Stimulated activated CD4-positive, alpha-beta T cell treated with anti-CD3 and anti-CD28 coated beads, Interleukin-15, amount 100 ng/mL, for 48 hours (primary cell): Measurements from ENCODE around the gene UNKL.

Experiments
- DNase-seq, 2 donors: peaks; one replicate each; pipeline ENCODE4 v3.0.0-alpha.2; 2020; ENCODE audit warnings: low read depth in 2 of 2

UNKL gene

GRCh38 chr16:1431497-1432270 lies 17.2 kb upstream of the UNKL start:
- DNase-seq, result no peak

GRCh38 chr16:1430759-1431496 lies 16.4 kb upstream of the UNKL start, which contains the start of gene PERCC1:
TSS of gene PERCC1 (plus strand) at chr16:1431078. CDS start at chr16:1432594, 1,516 bp downstream.
- DNase-seq, result no peak

GRCh38 chr16:1430214-1430758 lies 15.8 kb upstream of the UNKL start:
- DNase-seq, result no peak

- no peak for DNase-seq
Observed at GRCh38 chr16:1429631-1430030, 15.1 kb upstream of the UNKL start.

- no peak for DNase-seq
Observed at GRCh38 chr16:1429012-1429411, 14.5 kb upstream of the UNKL start.

- DNase-seq, result peak; percentile 28 to 50
Observed at GRCh38 chr16:1428511-1428910, 14.0 kb upstream of the UNKL start.

- DNase-seq, result no peak
Observed at GRCh38 chr16:1427473-1428461, 13.3 kb upstream of the UNKL start.

GRCh38 chr16:1426734-1427471 lies 12.4 kb upstream of the UNKL start:
- DNase-seq, result no peak

GRCh38 chr16:1425616-1426370 lies 11.3 kb upstream of the UNKL start:
- DNase-seq, result no peak

GRCh38 chr16:1424028-1424427 lies 9.5 kb upstream of the UNKL start:
- no peak for DNase-seq

GRCh38 chr16:1422076-1422475 lies 7.6 kb upstream of the UNKL start:
- DNase-seq, result no peak

- no peak for DNase-seq
Observed at GRCh38 chr16:1420111-1420539, 5.6 kb upstream of the UNKL start.

- no peak for DNase-seq
Observed at GRCh38 chr16:1416521-1416941, 2.0 kb upstream of the UNKL start.

GRCh38 chr16:1413684-1414531 lies 596 bp downstream of the UNKL start:
- DNase-seq, result peak; percentile 54 to 63

- no peak for DNase-seq
Observed at GRCh38 chr16:1412847-1413246, 1.7 kb downstream of the UNKL start.

GRCh38 chr16:1408171-1408837 lies 6.2 kb downstream of the UNKL start:
- peak; percentile 85 to 91 for DNase-seq

- no peak for DNase-seq
Observed at GRCh38 chr16:1407753-1408152, 6.8 kb downstream of the UNKL start.

GRCh38 chr16:1403733-1404132 lies 10.8 kb downstream of the UNKL start:
- DNase-seq, result no peak

GRCh38 chr16:1403036-1403435 lies 11.5 kb downstream of the UNKL start:
- no peak for DNase-seq
